ENCODE data around the gene TAF4.

TAF4 gene

DNA sequence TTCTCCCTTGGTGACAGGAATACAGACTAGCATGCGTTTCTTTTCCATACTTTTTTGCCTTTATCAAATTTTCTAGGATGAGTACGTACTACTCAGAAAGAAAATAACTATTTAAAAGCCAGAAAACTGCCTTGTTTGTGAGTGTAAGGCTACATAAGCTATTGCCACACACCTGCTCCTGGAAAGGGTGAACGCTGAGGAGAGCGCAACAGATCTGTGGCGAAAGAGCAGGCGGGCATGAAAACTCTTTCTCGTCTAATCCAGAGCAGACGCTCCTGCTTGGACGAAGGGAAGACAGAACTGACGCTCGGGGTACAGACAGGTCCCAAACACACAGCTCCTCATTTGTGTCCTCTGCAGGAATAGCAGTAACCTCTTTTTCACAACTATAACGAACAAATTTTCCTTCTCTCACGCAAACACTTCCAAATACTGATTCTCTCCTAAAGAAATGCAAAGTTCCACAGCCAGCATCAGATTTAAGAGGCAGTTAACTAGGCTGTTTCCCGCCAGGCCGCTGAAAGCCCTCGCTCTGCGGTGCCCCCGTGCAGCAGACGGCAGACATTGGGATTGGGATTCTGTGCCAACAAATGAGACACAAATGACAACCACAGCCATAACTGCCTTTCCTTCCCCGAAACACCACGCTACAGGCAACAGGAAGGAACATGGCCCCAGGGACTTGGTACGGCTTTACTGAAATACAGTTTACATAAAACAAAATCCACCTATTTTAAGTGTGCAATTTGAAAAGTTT is 20.0 kb downstream of the TAF4 start:
- ATAC-seq, result no peak
- TF ChIP-seq ZFP30 (CRISPR knock-in tag; IDR thresholded peaks at IDR 0.05) (no peak), TOX (CRISPR knock-in tag; IDR thresholded peaks at IDR 0.05; ENCODE audit: borderline replicate concordance) (no peak), CSDC2 (CRISPR knock-in tag; IDR thresholded peaks at IDR 0.05) (no peak), ZNF70 (CRISPR knock-in tag; IDR thresholded peaks at IDR 0.05) (no peak), ZNF565 (CRISPR knock-in tag; conservative IDR thresholded peaks at IDR 0.05; ENCODE audit: low read depth) (no peak), RARB (CRISPR knock-in tag; IDR thresholded peaks at IDR 0.05) (no peak), OSR1 (CRISPR knock-in tag; IDR thresholded peaks at IDR 0.05) (no peak), ISL1 (CRISPR knock-in tag; IDR thresholded peaks at IDR 0.05) (no peak), ZC3H10 (CRISPR knock-in tag; IDR thresholded peaks at IDR 0.05) (no peak), ESRRG (CRISPR knock-in tag; IDR thresholded peaks at IDR 0.05) (no peak), SNAI2 (CRISPR knock-in tag; IDR thresholded peaks at IDR 0.05) (no peak), ARNTL (CRISPR knock-in tag; IDR thresholded peaks at IDR 0.05; ENCODE audit: borderline replicate concordance, low read depth) (no peak), BACH2 (CRISPR knock-in tag; IDR thresholded peaks at IDR 0.05; ENCODE audit: borderline replicate concordance) (no peak), ZNF8 (CRISPR knock-in tag; IDR thresholded peaks at IDR 0.05) (no peak), ZFP3 (CRISPR knock-in tag; IDR thresholded peaks at IDR 0.05) (no peak)
- TF ChIP-seq, protein P1, sequence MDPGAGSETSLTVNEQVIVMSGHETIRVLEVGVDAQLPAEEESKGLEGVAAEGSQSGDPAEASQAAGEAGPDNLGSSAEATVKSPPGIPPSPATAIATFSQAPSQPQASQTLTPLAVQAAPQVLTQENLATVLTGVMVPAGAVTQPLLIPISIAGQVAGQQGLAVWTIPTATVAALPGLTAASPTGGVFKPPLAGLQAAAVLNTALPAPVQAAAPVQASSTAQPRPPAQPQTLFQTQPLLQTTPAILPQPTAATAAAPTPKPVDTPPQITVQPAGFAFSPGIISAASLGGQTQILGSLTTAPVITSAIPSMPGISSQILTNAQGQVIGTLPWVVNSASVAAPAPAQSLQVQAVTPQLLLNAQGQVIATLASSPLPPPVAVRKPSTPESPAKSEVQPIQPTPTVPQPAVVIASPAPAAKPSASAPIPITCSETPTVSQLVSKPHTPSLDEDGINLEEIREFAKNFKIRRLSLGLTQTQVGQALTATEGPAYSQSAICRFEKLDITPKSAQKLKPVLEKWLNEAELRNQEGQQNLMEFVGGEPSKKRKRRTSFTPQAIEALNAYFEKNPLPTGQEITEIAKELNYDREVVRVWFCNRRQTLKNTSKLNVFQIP (CRISPR knock-in tag; IDR thresholded peaks at IDR 0.05; ENCODE audit: borderline replicate concordance, low read depth), result no peak
- TF ChIP-seq, protein P2, sequence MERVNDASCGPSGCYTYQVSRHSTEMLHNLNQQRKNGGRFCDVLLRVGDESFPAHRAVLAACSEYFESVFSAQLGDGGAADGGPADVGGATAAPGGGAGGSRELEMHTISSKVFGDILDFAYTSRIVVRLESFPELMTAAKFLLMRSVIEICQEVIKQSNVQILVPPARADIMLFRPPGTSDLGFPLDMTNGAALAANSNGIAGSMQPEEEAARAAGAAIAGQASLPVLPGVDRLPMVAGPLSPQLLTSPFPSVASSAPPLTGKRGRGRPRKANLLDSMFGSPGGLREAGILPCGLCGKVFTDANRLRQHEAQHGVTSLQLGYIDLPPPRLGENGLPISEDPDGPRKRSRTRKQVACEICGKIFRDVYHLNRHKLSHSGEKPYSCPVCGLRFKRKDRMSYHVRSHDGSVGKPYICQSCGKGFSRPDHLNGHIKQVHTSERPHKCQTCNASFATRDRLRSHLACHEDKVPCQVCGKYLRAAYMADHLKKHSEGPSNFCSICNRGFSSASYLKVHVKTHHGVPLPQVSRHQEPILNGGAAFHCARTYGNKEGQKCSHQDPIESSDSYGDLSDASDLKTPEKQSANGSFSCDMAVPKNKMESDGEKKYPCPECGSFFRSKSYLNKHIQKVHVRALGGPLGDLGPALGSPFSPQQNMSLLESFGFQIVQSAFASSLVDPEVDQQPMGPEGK (CRISPR knock-in tag; IDR thresholded peaks at IDR 0.05; ENCODE audit: borderline replicate concordance), result no peak
- TF ChIP-seq, protein P3, sequence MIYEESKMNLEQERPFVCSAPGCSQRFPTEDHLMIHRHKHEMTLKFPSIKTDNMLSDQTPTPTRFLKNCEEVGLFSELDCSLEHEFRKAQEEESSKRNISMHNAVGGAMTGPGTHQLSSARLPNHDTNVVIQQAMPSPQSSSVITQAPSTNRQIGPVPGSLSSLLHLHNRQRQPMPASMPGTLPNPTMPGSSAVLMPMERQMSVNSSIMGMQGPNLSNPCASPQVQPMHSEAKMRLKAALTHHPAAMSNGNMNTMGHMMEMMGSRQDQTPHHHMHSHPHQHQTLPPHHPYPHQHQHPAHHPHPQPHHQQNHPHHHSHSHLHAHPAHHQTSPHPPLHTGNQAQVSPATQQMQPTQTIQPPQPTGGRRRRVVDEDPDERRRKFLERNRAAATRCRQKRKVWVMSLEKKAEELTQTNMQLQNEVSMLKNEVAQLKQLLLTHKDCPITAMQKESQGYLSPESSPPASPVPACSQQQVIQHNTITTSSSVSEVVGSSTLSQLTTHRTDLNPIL (CRISPR knock-in tag; IDR thresholded peaks at IDR 0.05; ENCODE audit: low read depth), result no peak
- TF ChIP-seq, protein P4, sequence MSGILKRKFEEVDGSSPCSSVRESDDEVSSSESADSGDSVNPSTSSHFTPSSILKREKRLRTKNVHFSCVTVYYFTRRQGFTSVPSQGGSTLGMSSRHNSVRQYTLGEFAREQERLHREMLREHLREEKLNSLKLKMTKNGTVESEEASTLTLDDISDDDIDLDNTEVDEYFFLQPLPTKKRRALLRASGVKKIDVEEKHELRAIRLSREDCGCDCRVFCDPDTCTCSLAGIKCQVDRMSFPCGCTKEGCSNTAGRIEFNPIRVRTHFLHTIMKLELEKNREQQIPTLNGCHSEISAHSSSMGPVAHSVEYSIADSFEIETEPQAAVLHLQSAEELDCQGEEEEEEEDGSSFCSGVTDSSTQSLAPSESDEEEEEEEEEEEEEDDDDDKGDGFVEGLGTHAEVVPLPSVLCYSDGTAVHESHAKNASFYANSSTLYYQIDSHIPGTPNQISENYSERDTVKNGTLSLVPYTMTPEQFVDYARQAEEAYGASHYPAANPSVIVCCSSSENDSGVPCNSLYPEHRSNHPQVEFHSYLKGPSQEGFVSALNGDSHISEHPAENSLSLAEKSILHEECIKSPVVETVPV (CRISPR knock-in tag; IDR thresholded peaks at IDR 0.05), result no peak

DNA sequence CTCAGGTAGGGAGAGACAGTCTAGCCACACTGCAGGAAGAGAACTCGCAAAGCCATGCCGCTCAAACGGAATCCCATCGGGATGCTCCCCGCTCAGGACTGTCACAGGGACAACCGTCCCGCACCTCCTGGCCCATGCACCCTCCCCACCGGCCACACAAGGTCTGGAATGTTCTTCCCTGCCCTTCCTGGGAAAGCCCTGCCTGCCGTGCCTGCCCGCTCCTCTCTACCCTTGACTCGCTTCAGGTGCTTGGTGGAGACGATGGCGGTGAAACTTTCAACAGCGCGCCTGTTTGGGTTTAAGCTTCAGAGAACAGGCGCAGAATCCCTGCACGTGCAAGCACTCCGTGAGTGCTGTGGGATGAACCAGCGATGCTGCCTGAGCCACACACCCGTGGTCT is 20.6 kb downstream of the TAF4 start:
- TF ChIP-seq ZFP3 (CRISPR knock-in tag; IDR thresholded peaks at IDR 0.05) (no peak), SNAI2 (CRISPR knock-in tag; IDR thresholded peaks at IDR 0.05) (no peak), ZNF8 (CRISPR knock-in tag; IDR thresholded peaks at IDR 0.05) (no peak), RARB (CRISPR knock-in tag; IDR thresholded peaks at IDR 0.05) (no peak), PPARA (CRISPR knock-in tag; IDR thresholded peaks at IDR 0.05; ENCODE audit: borderline replicate concordance) (no peak), ESRRG (CRISPR knock-in tag; IDR thresholded peaks at IDR 0.05) (no peak), ZC3H10 (CRISPR knock-in tag; IDR thresholded peaks at IDR 0.05) (no peak), GLIS3 (CRISPR knock-in tag; IDR thresholded peaks at IDR 0.05) (no peak), ARNTL (CRISPR knock-in tag; IDR thresholded peaks at IDR 0.05; ENCODE audit: borderline replicate concordance, low read depth) (no peak), ZNF565 (CRISPR knock-in tag; conservative IDR thresholded peaks at IDR 0.05; ENCODE audit: low read depth) (no peak), ZFP30 (CRISPR knock-in tag; IDR thresholded peaks at IDR 0.05) (no peak), ZNF70 (CRISPR knock-in tag; IDR thresholded peaks at IDR 0.05) (no peak), TOX (CRISPR knock-in tag; IDR thresholded peaks at IDR 0.05; ENCODE audit: borderline replicate concordance) (no peak), ISL1 (CRISPR knock-in tag; IDR thresholded peaks at IDR 0.05) (no peak)
- TF ChIP-seq, protein P5, sequence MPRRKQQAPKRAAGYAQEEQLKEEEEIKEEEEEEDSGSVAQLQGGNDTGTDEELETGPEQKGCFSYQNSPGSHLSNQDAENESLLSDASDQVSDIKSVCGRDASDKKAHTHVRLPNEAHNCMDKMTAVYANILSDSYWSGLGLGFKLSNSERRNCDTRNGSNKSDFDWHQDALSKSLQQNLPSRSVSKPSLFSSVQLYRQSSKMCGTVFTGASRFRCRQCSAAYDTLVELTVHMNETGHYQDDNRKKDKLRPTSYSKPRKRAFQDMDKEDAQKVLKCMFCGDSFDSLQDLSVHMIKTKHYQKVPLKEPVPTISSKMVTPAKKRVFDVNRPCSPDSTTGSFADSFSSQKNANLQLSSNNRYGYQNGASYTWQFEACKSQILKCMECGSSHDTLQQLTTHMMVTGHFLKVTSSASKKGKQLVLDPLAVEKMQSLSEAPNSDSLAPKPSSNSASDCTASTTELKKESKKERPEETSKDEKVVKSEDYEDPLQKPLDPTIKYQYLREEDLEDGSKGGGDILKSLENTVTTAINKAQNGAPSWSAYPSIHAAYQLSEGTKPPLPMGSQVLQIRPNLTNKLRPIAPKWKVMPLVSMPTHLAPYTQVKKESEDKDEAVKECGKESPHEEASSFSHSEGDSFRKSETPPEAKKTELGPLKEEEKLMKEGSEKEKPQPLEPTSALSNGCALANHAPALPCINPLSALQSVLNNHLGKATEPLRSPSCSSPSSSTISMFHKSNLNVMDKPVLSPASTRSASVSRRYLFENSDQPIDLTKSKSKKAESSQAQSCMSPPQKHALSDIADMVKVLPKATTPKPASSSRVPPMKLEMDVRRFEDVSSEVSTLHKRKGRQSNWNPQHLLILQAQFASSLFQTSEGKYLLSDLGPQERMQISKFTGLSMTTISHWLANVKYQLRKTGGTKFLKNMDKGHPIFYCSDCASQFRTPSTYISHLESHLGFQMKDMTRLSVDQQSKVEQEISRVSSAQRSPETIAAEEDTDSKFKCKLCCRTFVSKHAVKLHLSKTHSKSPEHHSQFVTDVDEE (CRISPR knock-in tag; IDR thresholded peaks at IDR 0.05), result no peak
- TF ChIP-seq, protein P4 (CRISPR knock-in tag; IDR thresholded peaks at IDR 0.05), result no peak
- TF ChIP-seq, protein P2 (CRISPR knock-in tag; IDR thresholded peaks at IDR 0.05; ENCODE audit: borderline replicate concordance), result no peak

More for the DNA sequence above, 20.6 kb downstream of the TAF4 start:
- ATAC-seq, result no peak
